Upper lobe of left lung (tissue), 6 donors: ENCODE measurements around the gene ARHGEF3. TPM values are rescaled to one million over a fixed set of nuclear protein-coding genes. Genes with fewer than 3 reads are reported as not detected.
"Not testable (repeated sequence)": the region's sequence is repeated elsewhere in the genome, so short reads cannot be mapped to it uniquely, and the experiment has no call there.

Experiments used
- ATAC-seq, 2 donors: fragments of 200-7000 bp; cut with Tn5 transposase; one replicate each; pipeline ENCODE4 v1.9.1; 2022; ENCODE audit warnings: mild to moderate bottlenecking in 2 of 2, moderate library complexity in 2 of 2; ENCODE audit not compliant: low FRiP score in 2 of 2
- DNase-seq, 2 donors: peaks; one replicate each; pipeline ENCODE4 v3.0.0-alpha.2; 2019 to 2020
- H3K27ac ChIP-seq, 4 donors: fragments of 200-600 bp; sonication (generic); one replicate each; pipeline ENCODE4 v1.5.1; 2016 to 2019
- H3K27me3 ChIP-seq, 4 donors: fragments of 200-600 bp; sonication (generic); one replicate each; pipeline ENCODE4 v1.5.1; 2017 to 2019
- H3K36me3 ChIP-seq, 4 donors: fragments of 200-600 bp; sonication (generic); one replicate each; pipeline ENCODE4 v1.5.1; 2016 to 2019
- H3K4me1 ChIP-seq, 4 donors: fragments of 200-600 bp; sonication (generic); one replicate each; pipeline ENCODE4 v1.5.1; 2018 to 2019
- H3K4me3 ChIP-seq, 4 donors: fragments of 200-600 bp; sonication (generic); one replicate each; pipeline ENCODE4 v1.5.1; 2017 to 2019; ENCODE audit warnings: mild to moderate bottlenecking in 2 of 4, moderate library complexity in 1 of 4
- H3K9me3 ChIP-seq, 4 donors: fragments of 200-600 bp; sonication (generic); one replicate each; pipeline ENCODE4 v1.5.1; 2018 to 2019
- EP300 ChIP-seq, 4 donors: sonication (generic); formaldehyde crosslinking; IDR thresholded peaks; one replicate each; pipeline ENCODE4 v1.5.1; 2017; ENCODE audit warnings: antibody characterized with exemption in 4 of 4, control low read depth in 2 of 4
- POLR2A ChIP-seq, 4 donors: fragments of 450-650 bp; IDR thresholded peaks; one replicate each; pipeline ENCODE4 v1.5.1; 2016 to 2017; ENCODE audit warnings: antibody characterized with exemption in 4 of 4, mild to moderate bottlenecking in 2 of 4
- POLR2AphosphoS5 ChIP-seq, 2 donors: sonication (generic); formaldehyde crosslinking; IDR thresholded peaks; one replicate each; pipeline ENCODE4 v1.5.1; 2017; ENCODE audit warnings: antibody characterized with exemption in 2 of 2
- WGBS, 2 donors: methylation state at CpG; one replicate each; pipeline ENCODE4 v1.1.5; 2017 to 2018; 5-methylcytosine and 5-hydroxymethylcytosine counted together
- total RNA-seq, 6 donors: library from RNA; depleted of rRNA in 4 of 6; stranded (reverse); fragments of >200 nt in 4 of 6; gene quantifications; one replicate each; pipeline versions ENCODE4 v1.1.0 to v1.2.1, GENCODE V29; 2016 to 2021
- TF ChIP-seq, protein P1 (sequence below), 6 experiments: fragments of 450-650 bp in 4 of 6; fragments of 200-600 bp in 2 of 6; sonication (generic) in 2 of 6; IDR thresholded peaks; one replicate each; pipeline ENCODE4 v1.5.1; 2016 to 2019; ENCODE audit warnings: antibody characterized with exemption in 6 of 6
- donor health status: DM: no; HTN: no; CAD: no; lungs with moderate emphysema.
- donor health status: DM: no; HTN: yes; CAD: no; lungs with severe emphysema.

The ARHGEF3 gene
- total RNA-seq, 6 donors from 2014 or later: 26.6 to 38.9 (median 30.0) TPM

- Histone ChIP-seq H3K4me3 (no peak overlapping the region), H3K27ac (no peak overlapping the region), H3K36me3 (peaks cover 16 to 60% (median 34%) of the 10 kb centered on the region in 4 donors), H3K4me1 (no peaks in the 10 kb centered on the region), H3K9me3 (no peaks in the 10 kb centered on the region), H3K27me3 (no peaks in the 10 kb centered on the region)
- no peak for DNase-seq
- 77 to 80% methylated on average over 3 of the region's 3 CpGs for WGBS, 2 donors
- ATAC-seq: no peak
- TF ChIP-seq, protein P1, sequence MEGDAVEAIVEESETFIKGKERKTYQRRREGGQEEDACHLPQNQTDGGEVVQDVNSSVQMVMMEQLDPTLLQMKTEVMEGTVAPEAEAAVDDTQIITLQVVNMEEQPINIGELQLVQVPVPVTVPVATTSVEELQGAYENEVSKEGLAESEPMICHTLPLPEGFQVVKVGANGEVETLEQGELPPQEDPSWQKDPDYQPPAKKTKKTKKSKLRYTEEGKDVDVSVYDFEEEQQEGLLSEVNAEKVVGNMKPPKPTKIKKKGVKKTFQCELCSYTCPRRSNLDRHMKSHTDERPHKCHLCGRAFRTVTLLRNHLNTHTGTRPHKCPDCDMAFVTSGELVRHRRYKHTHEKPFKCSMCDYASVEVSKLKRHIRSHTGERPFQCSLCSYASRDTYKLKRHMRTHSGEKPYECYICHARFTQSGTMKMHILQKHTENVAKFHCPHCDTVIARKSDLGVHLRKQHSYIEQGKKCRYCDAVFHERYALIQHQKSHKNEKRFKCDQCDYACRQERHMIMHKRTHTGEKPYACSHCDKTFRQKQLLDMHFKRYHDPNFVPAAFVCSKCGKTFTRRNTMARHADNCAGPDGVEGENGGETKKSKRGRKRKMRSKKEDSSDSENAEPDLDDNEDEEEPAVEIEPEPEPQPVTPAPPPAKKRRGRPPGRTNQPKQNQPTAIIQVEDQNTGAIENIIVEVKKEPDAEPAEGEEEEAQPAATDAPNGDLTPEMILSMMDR (IDR thresholded peaks at IDR 0.05): no peak
- no peak for TF ChIP-seq EP300 (IDR thresholded peaks at IDR 0.05)
- TF ChIP-seq POLR2AphosphoS5 (IDR thresholded peaks at IDR 0.05): no peak
- TF ChIP-seq POLR2A (IDR thresholded peaks at IDR 0.05): no peak
These were observed 76.6 kb downstream of the ARHGEF3 start for GRCh38 chr3:56725175-56725574.

GRCh38 chr3:56724676-56725075, 77.1 kb downstream of the ARHGEF3 start:
- no peak for TF ChIP-seq POLR2A (IDR thresholded peaks at IDR 0.05)
- DNase-seq: no peak
- no peaks in the 10 kb centered on the region for H3K27me3 ChIP-seq
- H3K27ac ChIP-seq: no peak overlapping the region
- H3K4me3 ChIP-seq: no peak overlapping the region
- WGBS, 2 donors: 92 to 93% methylated on average over 3 of the region's 3 CpGs
- no peaks in the 10 kb centered on the region for H3K4me1 ChIP-seq
- peaks cover 16 to 56% (median 34%) of the 10 kb centered on the region in 4 donors for H3K36me3 ChIP-seq
- H3K9me3 ChIP-seq: no peaks in the 10 kb centered on the region
- ATAC-seq: no peak

GRCh38 chr3:56720849-56721248, 80.9 kb downstream of the ARHGEF3 start:
- H3K9me3 ChIP-seq: no peaks in the 10 kb centered on the region
- H3K36me3 ChIP-seq: peaks cover 0 to 19% (median 6%) of the 10 kb centered on the region in 4 donors
- ATAC-seq (no peak), DNase-seq (no peak)
- no peaks in the 10 kb centered on the region for H3K4me1 ChIP-seq
- H3K4me3 ChIP-seq: no peak overlapping the region
- no peak overlapping the region for H3K27ac ChIP-seq
- H3K27me3 ChIP-seq: no peaks in the 10 kb centered on the region
- TF ChIP-seq, protein P1 (IDR thresholded peaks at IDR 0.05): no peak
- TF ChIP-seq POLR2A (IDR thresholded peaks at IDR 0.05): no peak
- TF ChIP-seq EP300 (IDR thresholded peaks at IDR 0.05): no peak
- TF ChIP-seq POLR2AphosphoS5 (IDR thresholded peaks at IDR 0.05): no peak

GRCh38 chr3:56718809-56719208, 82.9 kb downstream of the ARHGEF3 start:
- not testable (repeated sequence) for H3K36me3 ChIP-seq, H3K9me3 ChIP-seq, ATAC-seq, H3K27ac ChIP-seq, H3K4me3 ChIP-seq, H3K4me1 ChIP-seq, H3K27me3 ChIP-seq
- DNase-seq: peak in 1 of 2 donors; percentile 68
- WGBS, 2 donors: 87 to 98% methylated on average over 9 to 21 of the region's 21 CpGs

DNA sequence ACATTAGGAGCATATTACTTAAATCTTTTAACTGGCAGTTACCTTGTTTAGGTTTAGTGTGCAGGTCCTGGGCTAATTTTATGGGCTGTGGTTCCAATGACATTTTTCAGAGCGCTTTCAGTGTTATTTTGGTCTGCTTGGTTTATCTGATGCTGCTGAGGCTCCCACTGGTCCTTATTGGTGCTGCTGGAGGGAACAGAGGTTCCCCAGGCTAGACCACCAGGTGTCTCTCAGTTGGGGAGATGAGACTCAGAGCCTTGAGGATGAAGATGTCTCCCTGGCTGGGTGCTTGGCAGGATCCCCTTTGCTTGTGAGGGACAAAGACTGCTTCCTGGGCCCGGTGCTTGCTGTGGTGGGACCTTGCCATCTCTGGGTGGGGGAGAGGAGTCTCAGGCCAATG, 90.4 kb downstream of the ARHGEF3 start:
- no peak overlapping the region for H3K27ac ChIP-seq
- no peaks in the 10 kb centered on the region for H3K27me3 ChIP-seq
- DNase-seq (no peak), ATAC-seq (peak in 1 of 2 donors; percentile 46)
- TF ChIP-seq EP300 (IDR thresholded peaks at IDR 0.05) (no peak), POLR2AphosphoS5 (IDR thresholded peaks at IDR 0.05) (no peak), POLR2A (IDR thresholded peaks at IDR 0.05) (no peak)
- TF ChIP-seq, protein P1 (IDR thresholded peaks at IDR 0.05): no peak
- no peak overlapping the region for H3K4me3 ChIP-seq
- no peaks in the 10 kb centered on the region for H3K36me3 ChIP-seq
- H3K9me3 ChIP-seq: peaks cover 0 to 3% (median 0%) of the 10 kb centered on the region in 4 donors
- H3K4me1 ChIP-seq: no peaks in the 10 kb centered on the region
- 95 to 97% methylated on average over 2 of the region's 2 CpGs for WGBS, 2 donors

DNA sequence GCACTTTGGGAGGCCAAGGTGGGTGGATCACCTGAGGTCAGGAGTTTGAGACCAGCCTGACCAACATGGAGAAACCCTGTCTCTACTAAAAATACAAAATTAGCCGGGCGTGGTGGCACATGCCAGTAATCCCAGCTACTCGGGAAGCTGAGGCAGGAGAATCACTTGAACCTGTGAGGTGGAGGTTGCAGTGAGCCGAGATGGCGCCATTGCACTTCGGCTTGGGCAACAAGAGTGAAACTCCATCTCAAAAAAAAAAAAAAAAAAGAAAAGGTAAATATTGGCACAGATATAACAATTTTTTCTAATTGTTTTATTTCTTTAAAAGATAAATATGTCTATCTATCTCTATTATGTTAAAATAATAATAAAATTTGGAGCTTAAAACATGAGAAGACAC, 94.3 kb downstream of the ARHGEF3 start:
- H3K9me3 ChIP-seq, H3K27ac ChIP-seq, H3K4me3 ChIP-seq, ATAC-seq, H3K27me3 ChIP-seq, H3K4me1 ChIP-seq, H3K36me3 ChIP-seq, DNase-seq: not testable (repeated sequence)
- WGBS, 2 donors: 93 to 94% methylated on average over 6 of the region's 6 CpGs
